ENCODE data around the gene ZSWIM9. TPM values are rescaled to one million over a fixed set of nuclear protein-coding genes. Genes with fewer than 3 reads are reported as not detected.
"Not testable (repeated sequence)": the region's sequence is repeated elsewhere in the genome, so short reads cannot be mapped to it uniquely, and the experiment has no call there.

The ZSWIM9 gene
- total RNA-seq, 6 donors from 2014 or later: 2.9 to 13.2 (median 8.0) TPM

- TF ChIP-seq CTCF (IDR thresholded peaks at IDR 0.05) (no peak), EP300 (IDR thresholded peaks at IDR 0.05) (no peak), POLR2AphosphoS5 (IDR thresholded peaks at IDR 0.05) (no peak), POLR2A (IDR thresholded peaks at IDR 0.05) (no peak)
Measured at GRCh38 chr19:48213959-48214358, 43.5 kb downstream of the ZSWIM9 start.

GRCh38 chr19:48216933-48217332 lies 46.5 kb downstream of the ZSWIM9 start:
- Histone ChIP-seq H3K27me3 (no peaks in the 10 kb centered on the region), H3K4me3 (no peak overlapping the region), H3K36me3 (peaks cover 12 to 87% (median 28%) of the 10 kb centered on the region in 4 donors), H3K27ac (no peak overlapping the region), H3K9me3 (no peaks in the 10 kb centered on the region), H3K4me1 (no peaks in the 10 kb centered on the region)
- DNase-seq (no peak), ATAC-seq (ENCODE audit: low FRiP score in 2 of 2) (no peak)
- TF ChIP-seq POLR2A (IDR thresholded peaks at IDR 0.05) (no peak), EP300 (IDR thresholded peaks at IDR 0.05) (no peak), CTCF (IDR thresholded peaks at IDR 0.05) (no peak), POLR2AphosphoS5 (IDR thresholded peaks at IDR 0.05) (no peak)
- WGBS, 2 donors: 86 to 96% methylated on average over 11 to 14 of the region's 14 CpGs

More at GRCh38 chr19:48213959-48214358, 43.5 kb downstream of the ZSWIM9 start:
- Histone ChIP-seq H3K27me3 (no peaks in the 10 kb centered on the region), H3K27ac (no peak overlapping the region), H3K9me3 (no peaks in the 10 kb centered on the region), H3K4me1 (no peaks in the 10 kb centered on the region), H3K4me3 (no peak overlapping the region), H3K36me3 (peaks cover 11 to 77% (median 19%) of the 10 kb centered on the region in 4 donors)
- 92 to 93% methylated on average over 5 of the region's 5 CpGs for WGBS, 2 donors
- ATAC-seq (ENCODE audit: low FRiP score in 2 of 2): no peak
- no peak for DNase-seq

- WGBS, 2 donors: 87 to 91% methylated on average over 6 of the region's 6 CpGs
- ATAC-seq (ENCODE audit: low FRiP score in 2 of 2): no peak
- no peak for TF ChIP-seq EP300 (IDR thresholded peaks at IDR 0.05)
- no peak for TF ChIP-seq POLR2AphosphoS5 (IDR thresholded peaks at IDR 0.05)
- no peak for DNase-seq
- Histone ChIP-seq H3K4me3 (no peak overlapping the region), H3K36me3 (peaks cover 12 to 81% (median 25%) of the 10 kb centered on the region in 4 donors), H3K27me3 (no peaks in the 10 kb centered on the region), H3K9me3 (no peaks in the 10 kb centered on the region), H3K4me1 (no peaks in the 10 kb centered on the region), H3K27ac (no peak overlapping the region)
Measured at GRCh38 chr19:48218997-48219396, 48.5 kb downstream of the ZSWIM9 start.

- not testable (repeated sequence) for DNase-seq; H3K27ac ChIP-seq; H3K4me3 ChIP-seq; H3K27me3 ChIP-seq; ATAC-seq (ENCODE audit: low FRiP score in 2 of 2); H3K4me1 ChIP-seq; H3K9me3 ChIP-seq
- WGBS, 2 donors: 95 to 100% methylated on average over 3 of the region's 3 CpGs
- peaks cover 12 to 76% (median 24%) of the 10 kb centered on the region in 4 donors for H3K36me3 ChIP-seq
Measured at GRCh38 chr19:48220784-48221183, 50.3 kb downstream of the ZSWIM9 start.

GRCh38 chr19:48221628-48222027 lies 51.1 kb downstream of the ZSWIM9 start:
- H3K36me3 ChIP-seq: peaks cover 12 to 75% (median 24%) of the 10 kb centered on the region in 4 donors
- no peak for DNase-seq
- TF ChIP-seq CTCF (IDR thresholded peaks at IDR 0.05) (no peak), POLR2AphosphoS5 (IDR thresholded peaks at IDR 0.05) (no peak), POLR2A (IDR thresholded peaks at IDR 0.05) (no peak), EP300 (IDR thresholded peaks at IDR 0.05) (no peak)

GRCh38 chr19:48230555-48231129 lies 60.2 kb downstream of the ZSWIM9 start:
- no peaks in the 10 kb centered on the region for H3K27me3 ChIP-seq
- H3K4me3 ChIP-seq: no peak overlapping the region
- TF ChIP-seq EP300 (IDR thresholded peaks at IDR 0.05) (no peak), POLR2A (IDR thresholded peaks at IDR 0.05) (no peak), POLR2AphosphoS5 (IDR thresholded peaks at IDR 0.05) (no peak), CTCF (IDR thresholded peaks at IDR 0.05) (no peak)
- no peak for ATAC-seq (ENCODE audit: low FRiP score in 2 of 2)
- WGBS, 2 donors: 81 to 86% methylated on average over 16 to 18 of the region's 19 CpGs
- no peaks in the 10 kb centered on the region for H3K9me3 ChIP-seq
- H3K4me1 ChIP-seq: no peaks in the 10 kb centered on the region
- peaks cover 26 to 80% (median 67%) of the 10 kb centered on the region in 4 donors for H3K36me3 ChIP-seq
- peak in 1 of 2 donors; percentile 37 for DNase-seq
- no peak overlapping the region for H3K27ac ChIP-seq

More at GRCh38 chr19:48221628-48222027, 51.1 kb downstream of the ZSWIM9 start:
- 98% methylated on average over 5 of the region's 5 CpGs for WGBS, 2 donors
- ATAC-seq (ENCODE audit: low FRiP score in 2 of 2): no peak
- no peaks in the 10 kb centered on the region for H3K4me1 ChIP-seq
- H3K27me3 ChIP-seq: no peaks in the 10 kb centered on the region
- H3K4me3 ChIP-seq: no peak overlapping the region
- H3K27ac ChIP-seq: no peak overlapping the region
- H3K9me3 ChIP-seq: no peaks in the 10 kb centered on the region

All from upper lobe of left lung (tissue), 6 donors.